GM19099 (cell line): Measurements from ENCODE around the gene NELFB.

ENCODE experiments used
- POLR2A ChIP-seq: IDR thresholded peaks from 3 replicates; pipeline ENCODE4 v1.6.1; 2011; ENCODE audit warnings: low read depth; ENCODE audit not compliant: insufficient read length; ENCODE audit errors: extremely low read depth

Gene NELFB

DNA sequence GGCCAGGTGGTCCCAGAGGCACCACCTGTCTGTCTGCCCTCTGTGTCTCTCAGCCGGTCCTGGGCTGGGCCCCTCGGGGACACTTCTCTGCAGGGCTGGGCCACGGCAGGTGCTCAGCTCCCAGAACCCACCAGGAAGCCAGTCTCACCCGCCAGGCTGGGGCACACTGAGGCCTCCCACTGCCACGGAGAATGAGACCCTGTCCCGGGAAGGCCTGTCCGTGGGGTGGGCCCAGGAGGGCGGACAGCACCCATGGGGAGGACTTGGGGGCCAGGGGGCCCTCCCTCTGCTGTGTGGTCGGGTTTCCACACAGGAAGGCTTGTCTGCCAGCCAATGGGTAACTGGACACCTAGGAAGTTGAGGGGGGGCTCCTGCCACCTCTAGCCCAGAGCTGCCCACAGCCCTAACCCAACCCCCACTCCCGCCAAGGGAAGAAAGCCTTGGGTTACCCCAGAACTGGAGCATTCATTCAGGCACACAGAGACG is 18.1 kb upstream of the NELFB start:
- no peak for TF ChIP-seq POLR2A

- no peak for TF ChIP-seq POLR2A
These were observed 17.1 kb upstream of the NELFB start for GRCh38 chr9:137237759-137238726.

GRCh38 chr9:137240318-137240840 is 14.7 kb upstream of the NELFB start:
- peak; percentile 59 for TF ChIP-seq POLR2A

DNA sequence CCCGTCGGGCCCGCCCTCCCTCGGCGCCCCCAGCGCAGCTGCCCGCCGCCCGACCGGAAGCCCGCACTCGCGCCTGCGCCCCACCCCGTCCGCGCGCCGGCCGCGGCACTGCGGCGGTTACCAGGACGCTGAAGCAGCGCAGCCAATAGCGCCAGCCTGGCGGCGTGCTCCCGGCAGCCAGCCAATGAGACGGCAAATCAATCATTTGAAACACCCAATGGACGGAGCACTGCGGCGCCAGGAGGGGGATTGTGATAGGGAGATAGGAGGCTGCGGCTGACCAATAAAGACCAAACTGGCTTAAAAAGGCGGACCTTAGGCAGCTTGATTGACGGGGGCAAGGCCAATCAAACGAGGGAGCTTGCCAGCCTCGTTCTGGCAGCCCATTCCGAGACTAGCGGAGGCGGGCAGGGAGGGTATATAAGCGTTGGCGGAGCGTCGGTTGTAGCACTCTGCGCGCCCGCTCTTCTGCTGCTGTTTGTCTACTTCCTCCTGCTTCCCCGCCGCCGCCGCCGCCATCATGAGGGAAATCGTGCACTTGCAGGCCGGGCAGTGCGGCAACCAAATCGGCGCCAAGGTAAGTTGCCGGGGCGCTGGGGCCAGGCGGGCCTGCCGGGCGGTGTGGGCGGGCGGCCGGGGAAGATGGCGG is 14.2 kb upstream of the NELFB start, which contains the start of gene TUBB4B:
Gene TUBB4B, plus strand, starts transcription at position 447 of the 649 bp plus-strand sequence. Its CDS starts 74 bp downstream, at position 521.
- peak; percentile 100 for TF ChIP-seq POLR2A

DNA sequence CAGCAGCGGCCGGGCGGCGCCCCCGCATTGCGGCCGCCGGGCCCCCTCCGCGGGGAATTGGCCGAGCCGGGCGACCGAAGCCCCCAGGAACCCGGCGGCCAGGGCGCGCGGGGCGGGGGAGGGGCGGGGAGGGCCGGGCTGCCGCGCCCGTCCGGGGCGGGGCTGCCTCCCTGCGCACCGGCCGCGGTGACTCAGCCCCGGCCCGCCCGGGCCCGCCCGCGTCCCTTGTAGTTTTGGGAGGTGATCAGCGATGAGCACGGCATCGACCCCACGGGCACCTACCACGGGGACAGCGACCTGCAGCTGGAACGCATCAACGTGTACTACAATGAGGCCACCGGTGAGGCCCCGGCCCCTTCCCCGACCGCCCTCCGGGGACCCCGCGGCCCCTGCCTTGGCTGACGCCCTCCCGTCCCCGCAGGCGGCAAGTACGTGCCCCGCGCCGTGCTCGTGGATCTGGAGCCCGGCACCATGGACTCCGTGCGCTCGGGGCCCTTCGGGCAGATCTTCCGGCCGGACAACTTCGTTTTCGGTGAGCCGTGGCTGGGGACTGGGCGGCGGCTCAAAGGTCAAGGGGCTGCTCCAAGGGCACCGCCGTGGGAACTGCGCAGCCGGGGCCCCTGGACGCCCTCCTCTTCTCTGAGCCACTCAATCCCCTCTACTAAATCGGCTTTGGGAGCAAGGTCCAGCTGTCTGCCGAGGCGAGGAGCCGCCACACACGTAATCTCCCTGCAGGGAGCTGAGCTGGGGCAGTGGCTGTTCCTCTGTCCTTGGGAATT is 13.4 kb upstream of the NELFB start:
- no peak for TF ChIP-seq POLR2A

- TF ChIP-seq POLR2A, result no peak
These were observed 12.6 kb upstream of the NELFB start for GRCh38 chr9:137242269-137243203.

- peak; percentile 52 for TF ChIP-seq POLR2A
These were observed 11.3 kb upstream of the NELFB start for GRCh38 chr9:137243626-137244485.

DNA sequence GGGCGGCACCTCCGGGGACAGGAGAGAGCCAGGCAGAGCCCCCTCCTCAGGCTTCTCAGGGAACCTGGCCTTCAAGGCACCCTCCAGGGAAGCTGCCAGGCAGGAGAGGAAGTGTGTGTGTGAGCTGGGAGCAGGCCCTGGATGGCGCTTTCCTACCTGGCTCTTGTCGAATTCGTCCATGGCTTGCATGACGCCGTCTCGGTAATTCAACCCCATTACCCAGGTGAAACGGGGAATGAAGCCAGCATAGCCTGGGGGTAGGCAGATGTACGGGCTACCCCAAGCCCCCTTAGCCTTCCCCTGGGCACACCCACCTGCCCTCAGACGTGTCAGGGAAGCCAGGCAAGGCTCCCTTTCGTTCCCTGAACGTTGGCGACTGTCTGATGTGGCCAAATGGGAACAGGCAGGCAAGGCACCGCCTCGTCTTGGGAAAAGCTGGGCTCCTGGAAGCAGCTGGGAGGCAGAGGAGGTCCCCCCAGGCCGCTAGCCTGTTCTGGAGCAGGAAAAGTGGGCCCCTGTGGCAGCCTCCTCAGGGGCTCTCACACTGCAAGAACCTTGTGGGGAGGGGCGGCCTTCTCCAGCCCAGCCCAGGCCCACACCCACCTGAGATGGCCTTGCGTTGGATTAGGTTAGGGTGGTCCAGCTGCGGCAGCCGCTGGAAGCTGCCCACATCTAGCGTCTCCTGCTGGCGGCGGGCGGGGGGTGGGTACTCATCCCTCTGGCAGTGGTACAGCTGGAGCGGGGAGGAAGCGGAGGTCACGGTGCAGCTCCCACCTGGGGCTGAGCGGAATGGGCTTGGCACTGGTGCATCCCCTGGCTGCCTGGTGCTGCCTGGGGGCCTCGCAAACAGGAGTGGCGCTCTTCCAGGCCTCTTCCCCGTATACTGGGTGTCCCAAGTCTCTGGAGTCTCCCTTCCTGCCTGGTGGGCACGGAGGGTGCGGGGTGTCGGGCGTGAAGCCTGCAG is 10.4 kb upstream of the NELFB start:
- no peak for TF ChIP-seq POLR2A

GRCh38 chr9:137245450-137246421 is 9.4 kb upstream of the NELFB start:
- TF ChIP-seq POLR2A, result no peak

DNA sequence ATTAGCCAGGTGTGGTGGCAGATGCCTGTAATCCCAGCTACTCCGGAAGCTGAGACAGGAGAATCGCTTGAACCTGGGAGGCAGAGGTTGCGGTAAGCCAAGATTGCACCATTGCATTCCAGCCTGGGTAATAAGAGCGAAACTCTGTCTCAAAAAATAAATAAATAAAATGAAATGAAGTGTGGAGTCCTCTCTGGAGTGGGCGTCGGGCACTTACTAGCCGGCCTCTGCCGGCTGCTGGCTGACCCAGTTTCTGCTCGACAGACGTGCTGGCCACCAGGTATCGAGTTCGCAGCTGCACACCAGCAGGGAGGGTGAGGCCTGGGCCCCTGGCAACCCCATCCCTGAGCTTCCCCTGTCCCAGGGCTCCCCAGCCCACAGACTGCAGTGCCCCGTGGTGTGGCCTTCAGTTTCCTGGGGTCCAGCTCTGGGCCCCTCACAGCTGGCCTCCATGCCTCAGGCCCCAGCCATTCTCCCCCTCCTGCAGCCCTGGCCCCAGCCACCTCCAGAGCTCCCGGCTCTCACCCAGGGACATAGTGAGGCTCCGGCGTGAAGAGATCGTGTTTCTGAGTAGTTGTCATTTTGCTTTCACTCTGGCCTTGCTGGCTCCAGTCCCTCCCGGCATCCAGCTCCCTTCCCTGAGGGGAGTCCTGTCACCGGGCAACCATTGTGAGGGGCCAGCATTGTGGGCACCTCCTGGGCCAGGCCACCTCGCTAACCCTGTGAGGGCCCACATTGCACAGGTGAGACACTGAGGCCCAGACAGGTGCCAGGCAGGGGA is 7.8 kb upstream of the NELFB start:
- no peak for TF ChIP-seq POLR2A
